ENCODE results near the gene KANK4.

KANK4 gene

GRCh38 chr1:62318756-62319544 lies at the start of gene KANK4:
KANK4 (minus strand) TSS chr1:62319434; CDS start chr1:62281564, 37,870 bp downstream.
- DNase-seq (ENCODE audit: low read depth), result no peak

DNA sequence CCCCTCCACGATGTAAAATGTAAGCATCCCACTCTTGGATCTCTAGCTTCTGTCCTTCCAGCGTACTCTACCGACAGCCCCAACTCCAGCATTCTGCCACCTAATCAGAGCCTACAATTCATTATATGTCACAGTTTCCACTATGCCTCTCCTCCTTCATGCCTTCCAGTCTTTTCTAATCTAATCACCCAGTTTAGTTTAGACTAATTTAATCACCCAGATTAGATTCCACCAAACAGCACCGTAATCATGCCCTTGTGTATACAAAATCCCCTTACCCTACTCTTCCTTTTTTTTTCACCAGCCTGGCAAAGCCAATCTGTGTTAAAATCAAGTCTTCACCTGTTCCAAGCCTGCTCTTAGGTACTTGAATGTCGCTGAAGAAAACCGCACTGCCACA lies 49.8 kb upstream of the KANK4 start:
- no peak for DNase-seq (ENCODE audit: low read depth)

DNA sequence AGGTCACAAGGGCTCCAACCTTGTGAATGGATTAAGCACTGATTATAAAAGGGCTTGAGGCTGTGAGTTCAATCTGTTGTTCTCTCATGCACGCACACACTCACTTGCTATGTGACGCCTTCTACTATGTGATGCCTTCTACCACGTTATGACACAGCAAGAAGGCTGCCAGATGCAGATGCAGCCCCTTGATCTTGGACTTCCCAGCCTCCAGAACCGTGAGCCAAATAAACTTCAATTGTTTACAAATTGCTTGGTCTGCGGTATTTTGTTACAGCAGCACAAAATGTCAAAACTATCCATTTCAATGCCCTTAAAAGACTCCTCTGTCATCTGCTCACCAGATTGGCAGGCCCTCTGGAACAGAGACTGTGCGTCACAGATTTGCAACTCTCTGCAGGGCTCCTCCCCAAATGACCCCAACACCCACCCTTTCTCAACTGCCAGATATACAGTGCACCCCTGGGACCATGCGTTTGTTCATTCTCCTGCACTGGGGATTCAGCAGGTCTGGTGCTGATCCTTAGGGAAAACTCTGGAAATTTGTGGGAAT lies 47.8 kb upstream of the KANK4 start:
- no peak for DNase-seq (ENCODE audit: low read depth)

GRCh38 chr1:62364721-62365120 lies 45.5 kb upstream of the KANK4 start:
- DNase-seq (ENCODE audit: low read depth), result no peak

DNA sequence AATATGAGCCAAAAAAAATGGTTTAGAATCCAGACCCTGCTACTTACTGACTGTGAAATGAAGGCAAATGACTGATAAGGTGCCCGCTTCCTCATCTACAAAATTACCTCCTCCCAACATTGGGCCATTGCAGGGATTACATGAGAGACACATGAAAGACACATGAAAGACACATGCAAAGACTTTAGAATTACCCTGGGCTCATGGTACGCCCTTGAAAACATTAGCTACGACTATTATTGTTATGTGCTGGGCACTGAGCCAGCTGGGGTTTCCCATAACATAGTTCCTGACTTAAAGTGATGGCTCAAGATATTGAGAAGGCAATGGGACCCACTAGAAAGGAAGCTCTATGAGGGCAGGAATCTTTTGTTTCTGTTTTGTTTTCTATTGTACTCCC lies 43.7 kb upstream of the KANK4 start:
- no peak for DNase-seq (ENCODE audit: low read depth)

DNA sequence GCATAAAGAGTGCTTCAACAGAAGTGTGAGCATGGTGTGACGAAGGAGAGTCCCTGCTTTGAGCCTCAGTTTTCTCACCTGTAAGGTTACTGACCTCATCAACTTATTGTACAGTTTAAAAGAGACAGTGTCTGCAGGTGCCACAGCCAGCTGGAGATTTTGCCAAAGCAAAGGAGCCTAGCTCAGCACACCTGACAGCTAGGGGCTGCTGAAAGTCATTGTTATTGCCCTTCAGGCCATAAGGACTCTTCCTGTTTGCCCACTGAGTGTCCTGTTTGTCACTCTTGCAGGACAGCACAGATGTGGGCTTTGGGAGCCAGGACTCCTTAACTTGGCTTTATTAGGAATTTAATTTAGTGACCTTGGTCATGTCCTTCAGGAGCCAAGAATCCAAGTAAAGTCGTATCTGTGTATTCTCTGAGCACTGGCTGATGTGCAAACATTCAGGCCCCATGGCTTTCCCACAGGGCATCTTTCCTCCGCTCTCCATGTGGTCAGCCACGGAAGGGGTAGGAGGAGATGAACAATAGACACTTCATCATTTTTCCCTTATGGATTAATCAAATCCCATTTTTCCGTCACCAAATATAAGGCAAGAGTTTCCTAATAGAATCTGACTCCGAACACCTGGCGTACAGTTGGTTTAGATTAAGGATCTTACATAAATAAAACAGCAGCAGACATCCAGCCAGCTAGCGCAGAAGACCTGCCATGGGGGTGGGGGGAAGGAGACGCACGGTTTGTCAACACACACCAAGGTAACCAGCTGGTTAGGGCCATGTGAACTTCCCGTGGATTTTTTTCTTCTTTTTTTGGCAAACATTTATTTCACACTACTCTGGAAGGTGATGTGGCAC lies 43.1 kb upstream of the KANK4 start:
- no peak for DNase-seq (ENCODE audit: low read depth)

DNA sequence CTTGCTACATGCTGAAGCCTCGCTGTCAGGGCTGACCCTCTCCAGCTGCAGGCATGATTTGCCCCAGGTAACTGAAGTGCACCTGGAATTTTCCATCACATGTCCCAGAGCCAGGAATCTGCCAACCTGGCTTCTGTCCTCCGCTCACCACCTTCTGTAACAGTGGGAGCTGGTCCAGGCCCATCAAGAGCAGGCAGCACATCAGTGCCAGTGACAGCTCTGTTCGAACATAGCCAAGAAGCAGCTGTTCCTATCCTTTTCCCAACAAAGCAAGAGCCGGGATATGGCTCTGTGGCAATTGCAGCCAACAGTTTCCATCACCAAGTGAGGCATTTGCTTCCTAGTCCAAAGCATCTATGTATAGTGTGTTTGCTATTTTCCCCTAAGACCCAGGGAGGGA lies 42.2 kb upstream of the KANK4 start:
- DNase-seq (ENCODE audit: low read depth), result no peak

DNA sequence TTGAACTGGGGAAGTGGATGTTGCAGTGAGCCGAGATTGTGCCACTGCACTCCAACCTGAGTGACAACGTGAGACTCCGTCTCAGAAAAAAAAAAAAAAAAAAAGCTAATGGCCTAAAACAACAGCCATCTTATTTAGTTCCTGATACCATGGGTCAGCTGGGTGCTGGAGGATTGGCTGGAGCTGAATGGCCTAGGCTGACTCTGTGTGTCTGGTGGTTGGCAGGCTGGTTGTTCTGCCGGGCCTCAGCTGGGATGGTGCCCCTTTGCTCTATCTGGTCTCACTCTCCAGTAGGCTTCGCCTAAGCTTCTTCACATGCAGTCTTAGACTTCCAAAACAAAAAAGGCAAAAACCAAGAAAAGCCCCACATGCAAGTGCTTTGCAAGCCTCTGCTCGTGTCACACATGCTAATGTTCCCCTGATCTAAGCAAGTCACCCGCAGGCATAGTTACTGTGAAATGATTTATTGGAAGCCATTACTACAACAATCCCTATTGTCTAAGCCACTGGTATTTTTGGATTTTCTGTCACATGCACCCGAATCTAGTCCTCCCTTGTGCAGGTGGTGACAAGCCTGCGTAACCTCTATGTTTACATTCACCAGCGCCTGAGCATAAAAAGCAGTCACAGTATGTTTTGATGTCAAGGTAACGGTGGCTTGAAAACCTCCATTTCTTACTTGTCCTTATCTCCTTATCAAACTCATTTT lies 39.6 kb upstream of the KANK4 start:
- no peak for DNase-seq (ENCODE audit: low read depth)

DNA sequence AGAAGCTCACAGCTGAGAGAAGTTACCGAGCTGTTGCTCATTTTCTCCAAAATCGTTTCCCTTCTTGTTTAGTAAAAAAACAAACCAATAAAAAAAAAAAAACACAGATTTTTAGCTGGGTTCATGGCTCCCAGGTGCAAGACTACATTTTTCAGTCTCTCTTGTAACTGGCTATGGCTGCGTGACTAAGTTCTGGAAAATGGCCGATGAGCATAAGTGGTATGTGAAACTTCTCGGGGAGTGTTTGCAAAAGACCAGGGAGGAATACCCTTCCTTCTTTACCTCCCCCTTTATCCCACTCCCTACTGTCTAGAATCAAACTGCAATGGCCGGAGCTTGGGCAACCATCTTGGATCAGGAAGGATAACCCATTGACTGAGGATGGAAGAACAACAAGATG lies 38.7 kb upstream of the KANK4 start:
- no peak for DNase-seq (ENCODE audit: low read depth)

DNA sequence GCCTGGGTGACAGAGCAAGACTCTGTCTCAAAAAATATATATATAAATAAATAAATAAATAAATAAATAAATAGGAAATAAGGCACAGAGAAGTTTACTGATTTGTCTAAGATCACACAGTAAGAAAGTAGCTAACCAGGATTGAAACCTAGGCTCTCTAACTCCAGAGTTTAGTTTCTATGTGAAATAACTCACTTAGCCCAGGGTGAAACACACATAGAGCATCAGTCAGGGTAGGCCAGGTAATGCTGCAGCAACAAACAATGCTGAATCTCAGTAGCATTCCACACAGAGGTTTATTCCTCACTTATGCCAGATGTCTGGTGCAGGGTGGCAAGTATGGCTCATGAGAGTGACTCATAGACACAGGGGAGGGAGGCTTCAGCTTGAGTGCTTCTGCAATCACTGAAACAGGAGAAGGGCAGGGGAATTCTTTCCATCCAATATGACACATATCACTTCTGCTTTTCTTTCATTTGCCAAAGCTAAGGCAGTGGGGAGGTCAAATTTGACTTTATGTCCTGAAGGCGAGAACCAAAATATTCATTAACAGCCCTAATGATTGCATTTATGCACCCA lies 37.1 kb upstream of the KANK4 start:
- DNase-seq (ENCODE audit: low read depth), result no peak

- DNase-seq (ENCODE audit: low read depth), result no peak
These were observed 35.9 kb upstream of the KANK4 start for GRCh38 chr1:62355095-62355494.

DNA sequence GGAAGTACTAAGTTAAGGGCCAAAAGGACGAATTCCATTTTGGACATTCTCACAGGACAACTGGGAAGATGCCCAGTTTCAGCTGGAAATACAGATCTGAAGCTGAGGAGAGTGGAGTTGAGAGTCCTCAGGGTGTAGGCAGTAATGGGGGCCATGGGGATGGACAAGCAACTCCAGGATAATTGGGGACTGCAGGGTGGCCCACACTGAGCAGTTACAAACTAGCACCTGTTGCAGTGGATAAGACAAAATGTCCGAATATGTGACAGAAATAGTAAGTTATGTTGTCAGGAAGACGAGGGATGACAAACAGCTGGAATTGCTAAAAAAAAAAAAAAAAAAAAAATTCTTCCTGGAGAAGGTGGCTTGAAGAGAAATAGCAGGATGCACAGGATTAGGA lies 34.6 kb upstream of the KANK4 start:
- DNase-seq (ENCODE audit: low read depth), result no peak

DNA sequence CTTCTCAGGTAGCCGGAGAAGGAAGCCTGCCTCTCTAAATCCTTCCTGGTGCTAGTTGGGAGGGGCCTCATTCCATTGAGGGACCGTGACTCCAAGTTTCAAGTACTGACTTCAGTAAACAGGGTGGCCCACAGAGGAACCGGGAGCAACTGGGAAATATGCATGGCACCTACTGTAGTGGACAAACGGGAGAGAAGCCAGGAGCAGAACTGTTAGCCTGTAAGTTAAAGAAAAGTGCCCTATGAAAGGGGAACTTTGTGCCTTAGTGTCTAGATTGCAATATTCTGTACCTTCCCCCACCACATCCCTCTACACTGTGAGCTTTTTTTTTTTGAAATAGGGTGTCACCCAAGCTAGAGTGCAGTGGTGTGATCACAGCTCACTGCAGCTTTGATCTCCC lies 33.2 kb upstream of the KANK4 start:
- DNase-seq (ENCODE audit: low read depth), result no peak

GRCh38 chr1:62349470-62350233 lies 30.4 kb upstream of the KANK4 start:
- no peak for DNase-seq (ENCODE audit: low read depth)

- DNase-seq (ENCODE audit: low read depth), result no peak
These were observed 27.7 kb upstream of the KANK4 start for GRCh38 chr1:62346886-62347285.

DNA sequence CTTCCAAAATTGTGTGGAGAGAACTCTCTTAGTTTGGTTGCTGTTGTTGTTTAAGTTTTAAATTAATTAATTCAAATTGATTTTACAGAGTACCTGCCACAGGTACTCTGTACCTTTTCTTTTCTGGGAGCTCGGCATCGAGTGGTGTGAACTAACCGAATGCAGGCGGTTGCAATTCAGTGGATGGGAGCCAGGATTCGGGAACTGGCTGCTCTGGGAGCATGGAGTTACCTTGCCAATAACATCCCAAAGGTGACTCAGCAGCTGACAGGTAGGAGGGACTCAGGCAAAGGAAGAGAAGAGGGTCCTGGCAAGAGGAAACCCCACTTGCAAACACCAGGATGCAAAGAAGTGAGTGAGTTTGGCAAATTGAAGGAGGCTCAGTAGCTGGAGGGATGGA lies 24.7 kb upstream of the KANK4 start:
- no peak for DNase-seq (ENCODE audit: low read depth)

DNA sequence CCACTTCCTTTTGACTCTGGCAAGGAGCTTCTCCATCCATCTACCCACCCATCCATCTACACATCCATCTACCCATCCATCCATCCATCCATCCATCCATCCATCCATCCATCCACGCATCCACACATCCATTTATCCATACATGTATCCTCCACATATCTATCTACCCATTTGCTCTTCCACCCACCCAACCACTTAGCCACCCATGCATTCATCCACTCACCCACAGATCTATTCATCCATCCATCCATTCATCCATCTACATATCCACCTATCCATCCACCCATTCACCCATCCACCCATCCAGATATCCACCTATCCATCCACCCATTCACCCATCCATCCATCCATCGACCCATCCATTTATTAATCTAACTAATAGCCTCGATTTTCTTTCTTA lies 23.0 kb upstream of the KANK4 start:
- no peak for DNase-seq (ENCODE audit: low read depth)

DNA sequence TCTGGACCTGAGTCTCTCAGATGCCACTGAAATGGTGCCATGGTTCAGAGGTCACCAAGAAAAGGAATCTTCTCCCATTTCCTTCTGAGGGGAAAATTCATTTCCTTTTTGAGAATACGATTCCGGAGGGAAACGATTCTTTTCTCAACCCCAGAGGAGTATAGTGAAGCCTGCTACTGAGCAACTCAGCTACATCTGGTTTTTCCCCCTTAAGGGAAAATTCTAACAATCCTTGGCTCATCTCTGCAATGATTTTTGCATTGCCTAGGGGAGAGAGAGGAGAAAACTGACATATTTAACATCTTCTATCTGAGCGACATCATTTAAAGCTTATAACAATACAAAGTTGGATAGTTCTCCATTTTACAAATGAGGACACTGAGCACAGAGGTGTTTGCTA lies 22.4 kb upstream of the KANK4 start:
- DNase-seq (ENCODE audit: low read depth), result no peak

GRCh38 chr1:62341089-62341488 lies 21.9 kb upstream of the KANK4 start:
- no peak for DNase-seq (ENCODE audit: low read depth)

DNA sequence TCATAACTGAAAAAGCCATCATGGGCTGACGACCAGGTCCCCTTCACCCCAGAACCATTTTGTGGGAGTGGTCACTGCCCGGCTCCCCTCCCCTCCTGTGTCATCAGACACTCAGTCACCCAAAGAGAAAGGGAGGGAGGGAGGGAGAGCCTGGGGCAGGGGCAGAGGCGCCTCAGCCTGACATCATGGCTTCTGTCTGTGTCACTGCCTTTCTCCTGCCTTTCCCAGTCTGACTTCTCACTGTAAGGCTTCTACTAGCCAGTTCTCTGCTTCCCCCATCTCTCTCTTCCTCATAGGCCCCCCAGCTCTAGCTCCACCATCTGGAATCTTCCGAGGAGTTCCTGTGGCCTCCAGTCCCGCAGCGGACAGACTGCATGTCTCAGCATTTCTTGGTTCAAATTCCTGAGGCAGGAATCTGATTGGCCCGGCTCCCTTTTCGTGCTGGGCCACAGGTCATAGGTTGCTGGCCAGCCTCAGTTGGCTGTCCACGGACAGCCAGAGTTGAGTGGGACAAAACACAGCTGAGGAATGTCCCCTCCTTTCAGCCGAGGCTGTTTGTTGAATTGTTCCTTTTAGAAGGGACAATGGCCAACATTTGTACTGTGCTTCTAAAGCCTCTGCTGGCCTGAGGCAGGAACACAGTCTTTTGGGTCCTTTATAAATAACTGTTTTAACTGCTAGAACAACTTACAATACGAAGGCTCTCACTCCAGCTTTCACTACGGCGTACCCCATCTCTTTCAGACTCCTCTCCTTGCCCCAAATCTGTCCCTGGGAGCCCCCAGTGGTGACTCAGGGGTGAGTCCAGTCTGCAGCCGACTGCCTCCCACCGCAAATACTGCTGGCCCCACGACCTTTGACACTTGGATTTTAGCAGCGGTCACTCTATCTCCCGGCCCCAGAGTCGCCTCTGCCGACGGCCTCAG lies 18.7 kb upstream of the KANK4 start:
- DNase-seq (ENCODE audit: low read depth), result no peak
